NAMALWA (cell line): ENCODE data around the gene ATP13A5.

Source experiments
- DNase-seq: peaks from one replicate; pipeline ENCODE4 v3.0.0-alpha.2; 2015; ENCODE audit warnings: low spot score

ATP13A5 gene

GRCh38 chr3:193345431-193345830, 33.1 kb downstream of the ATP13A5 start:
- no peak for DNase-seq

GRCh38 chr3:193344486-193344885, 34.1 kb downstream of the ATP13A5 start:
- DNase-seq: no peak

- DNase-seq: no peak
Measured at GRCh38 chr3:193343726-193344222, 34.8 kb downstream of the ATP13A5 start.

- DNase-seq: no peak
Measured at GRCh38 chr3:193342551-193342950, 36.0 kb downstream of the ATP13A5 start.

- no peak for DNase-seq
Measured at GRCh38 chr3:193335031-193335430, 43.5 kb downstream of the ATP13A5 start.

GRCh38 chr3:193333229-193333628, 45.3 kb downstream of the ATP13A5 start:
- no peak for DNase-seq

- DNase-seq: no peak
Measured at GRCh38 chr3:193330555-193331204, 47.9 kb downstream of the ATP13A5 start.

- no peak for DNase-seq
Measured at GRCh38 chr3:193317682-193318300, 60.8 kb downstream of the ATP13A5 start.

- peak; percentile 2 for DNase-seq
Measured at GRCh38 chr3:193314161-193314560, 64.4 kb downstream of the ATP13A5 start.

- no peak for DNase-seq
Measured at GRCh38 chr3:193313061-193313958, 65.2 kb downstream of the ATP13A5 start.

GRCh38 chr3:193310914-193311723, 67.4 kb downstream of the ATP13A5 start:
- no peak for DNase-seq

GRCh38 chr3:193305356-193305755, 73.2 kb downstream of the ATP13A5 start:
- no peak for DNase-seq

GRCh38 chr3:193301433-193301832, 77.1 kb downstream of the ATP13A5 start:
- no peak for DNase-seq

GRCh38 chr3:193297421-193297820, 81.1 kb downstream of the ATP13A5 start:
- no peak for DNase-seq

GRCh38 chr3:193295985-193296384, 82.6 kb downstream of the ATP13A5 start:
- no peak for DNase-seq

GRCh38 chr3:193292386-193292785, 86.2 kb downstream of the ATP13A5 start:
- no peak for DNase-seq

- DNase-seq: no peak
Measured at GRCh38 chr3:193271101-193271840, 107.3 kb downstream of the ATP13A5 start.

GRCh38 chr3:193270451-193270850, 108.1 kb downstream of the ATP13A5 start:
- no peak for DNase-seq

- no peak for DNase-seq
Measured at GRCh38 chr3:193269343-193270028, 109.1 kb downstream of the ATP13A5 start.

- DNase-seq: no peak
Measured at GRCh38 chr3:193262707-193263106, 115.8 kb downstream of the ATP13A5 start.

GRCh38 chr3:193261970-193262369, 116.6 kb downstream of the ATP13A5 start:
- DNase-seq: no peak
